Liver (tissue), 9 donors: ENCODE measurements around the gene ATXN10. TPM values are rescaled to one million over a fixed set of nuclear protein-coding genes. Genes with fewer than 3 reads are reported as not detected.

Source experiments
- DNase-seq: peaks from one replicate; pipeline ENCODE4 v3.0.0-alpha.2; 2017; ENCODE audit warnings: low spot score
- H3K27ac ChIP-seq, 2 donors: one replicate each; pipeline ENCODE4 v1.7.0; 2013; ENCODE audit warnings: inconsistent platforms in 2 of 2, low read length in 2 of 2, control low read depth in 1 of 2, low read depth in 1 of 2, mild to moderate bottlenecking in 1 of 2
- H3K27me3 ChIP-seq, 4 donors: one replicate each; pipeline versions ENCODE4 v1.6.1 to v1.7.0; 2013; ENCODE audit warnings: low read length in 3 of 4, inconsistent platforms in 1 of 4, mild to moderate bottlenecking in 1 of 4, moderate library complexity in 1 of 4; ENCODE audit not compliant: control insufficient read depth in 4 of 4, insufficient read depth in 4 of 4
- H3K36me3 ChIP-seq, 4 donors: one replicate each; pipeline versions ENCODE4 v1.6.1 to v1.7.0; 2013; ENCODE audit warnings: low read length in 3 of 4, mild to moderate bottlenecking in 3 of 4, low read depth in 1 of 4, moderate library complexity in 1 of 4; ENCODE audit not compliant: control insufficient read depth in 4 of 4, insufficient read depth in 3 of 4
- H3K4me1 ChIP-seq, 4 donors: one replicate each; pipeline versions ENCODE4 v1.6.1 to v1.7.0; 2013; ENCODE audit warnings: low read length in 3 of 4, mild to moderate bottlenecking in 3 of 4, moderate library complexity in 1 of 4; ENCODE audit not compliant: control insufficient read depth in 4 of 4, insufficient read depth in 4 of 4
- H3K4me3 ChIP-seq, 3 donors: one replicate each; pipeline versions ENCODE4 v1.6.1 to v1.7.0; 2013; ENCODE audit warnings: low read length in 3 of 3, control low read depth in 1 of 3, low read depth in 1 of 3, mild to moderate bottlenecking in 1 of 3
- H3K9ac ChIP-seq, 2 donors: one replicate each; pipeline ENCODE4 v1.7.0; 2013; ENCODE audit warnings: low read length in 2 of 2, mild to moderate bottlenecking in 2 of 2, moderate library complexity in 2 of 2, control low read depth in 1 of 2, low read depth in 1 of 2
- H3K9me3 ChIP-seq, 4 donors: one replicate each; pipeline versions ENCODE4 v1.6.1 to v1.7.0; 2013; ENCODE audit warnings: low read length in 3 of 4; ENCODE audit not compliant: control insufficient read depth in 4 of 4
- CTCF ChIP-seq: fragments of 150-350 bp; IDR thresholded peaks from 2 replicates; pipeline ENCODE4 v1.5.1; 2017; ENCODE audit warnings: improper control_type of control experiment, low read depth, low read length; ENCODE audit not compliant: missing input control
- EGR1 ChIP-seq, 2 donors: IDR thresholded peaks; 2 replicates each; pipeline ENCODE4 v1.6.1; 2016 to 2018; ENCODE audit warnings: antibody characterized with exemption in 2 of 2, low read depth in 2 of 2
- FOXA1 ChIP-seq: IDR thresholded peaks from 2 replicates; pipeline ENCODE4 v1.6.1; 2016; ENCODE audit warnings: antibody characterized with exemption
- FOXA2 ChIP-seq: IDR thresholded peaks from 2 replicates; pipeline ENCODE4 v1.6.1; 2016; ENCODE audit warnings: antibody characterized with exemption
- GABPA ChIP-seq, 2 donors: IDR thresholded peaks in 1 of 2; conservative IDR thresholded peaks in 1 of 2; 2 replicates each; pipeline ENCODE4 v1.6.1; 2016; ENCODE audit warnings: antibody characterized with exemption in 2 of 2, mild to moderate bottlenecking in 1 of 2, moderate library complexity in 1 of 2
- HNF4A ChIP-seq, 2 donors: conservative IDR thresholded peaks; 2 replicates each; pipeline ENCODE4 v1.6.1; 2016; ENCODE audit warnings: antibody characterized with exemption in 2 of 2, mild to moderate bottlenecking in 2 of 2
- HNF4G ChIP-seq: IDR thresholded peaks from 2 replicates; pipeline ENCODE4 v1.6.1; 2016; ENCODE audit warnings: antibody characterized with exemption
- JUND ChIP-seq, 2 donors: IDR thresholded peaks; 2 replicates each; pipeline ENCODE4 v1.6.1; 2016; ENCODE audit warnings: antibody characterized with exemption in 2 of 2
- MAX ChIP-seq: IDR thresholded peaks from 2 replicates; pipeline ENCODE4 v1.6.1; 2016; ENCODE audit warnings: antibody characterized with exemption
- NR2F2 ChIP-seq: IDR thresholded peaks from 2 replicates; pipeline ENCODE4 v1.6.1; 2016; ENCODE audit warnings: antibody characterized with exemption
- RAD21 ChIP-seq, 2 donors: IDR thresholded peaks; 2 replicates each; pipeline ENCODE4 v1.6.1; 2016; ENCODE audit warnings: antibody characterized with exemption in 2 of 2, mild to moderate bottlenecking in 2 of 2
- RXRA ChIP-seq, 2 donors: IDR thresholded peaks; 2 replicates each; pipeline ENCODE4 v1.6.1; 2017 to 2018; ENCODE audit warnings: antibody characterized with exemption in 2 of 2, mild to moderate bottlenecking in 1 of 2
- TAF1 ChIP-seq: conservative IDR thresholded peaks from 2 replicates; pipeline ENCODE4 v1.6.1; 2016; ENCODE audit warnings: antibody characterized with exemption, mild to moderate bottlenecking
- YY1 ChIP-seq: IDR thresholded peaks from 2 replicates; pipeline ENCODE4 v1.6.1; 2016; ENCODE audit warnings: antibody characterized with exemption, mild to moderate bottlenecking
- WGBS: extraction: QIAGEN DNeasy Blood & Tissue Kit; methylation state at CpG from one replicate; pipeline ENCODE4 v1.1.7; 2013; 5-methylcytosine and 5-hydroxymethylcytosine counted together
- polyA plus RNA-seq, 2 donors: library from polyadenylated mRNA; stranded (reverse) in 1 of 2; unstranded in 1 of 2; fragments of 200-250 nt in 1 of 2; fragments of >200 nt in 1 of 2; fragmentation: Nextera tagmentation in 1 of 2; extraction: Ambion mirVana in 1 of 2; gene quantifications; one replicate each; pipeline versions ENCODE4 v1.2.1 to v1.2.3, GENCODE V29; 2013 to 2015
- total RNA-seq, 2 donors: library from RNA; depleted of rRNA; stranded (reverse); fragments of >200 nt; gene quantifications; one replicate each; pipeline ENCODE4 v1.2.3, GENCODE V29; 2014
- TF ChIP-seq, protein P1 (sequence below): IDR thresholded peaks from 2 replicates; pipeline ENCODE4 v1.6.1; 2016; ENCODE audit warnings: antibody characterized with exemption
- TF ChIP-seq, protein P2 (sequence below): IDR thresholded peaks from 2 replicates; pipeline ENCODE4 v1.6.1; 2016; ENCODE audit warnings: antibody characterized with exemption, mild to moderate bottlenecking
- TF ChIP-seq, protein P3 (sequence below): IDR thresholded peaks from 2 replicates; pipeline ENCODE4 v1.6.1; 2016; ENCODE audit warnings: antibody characterized with exemption
- donor health status: healthy.
- donor health status: healthy.
- donor health status: healthy.
- donor health status: healthy.
- donor health status: healthy.

Gene ATXN10
- total and polyA plus RNA-seq, 4 donors: 34.9 to 100 (median 69.7) TPM

GRCh38 chr22:45834241-45834640 lies 162.6 kb downstream of the ATXN10 start:
- TF ChIP-seq, protein P1, sequence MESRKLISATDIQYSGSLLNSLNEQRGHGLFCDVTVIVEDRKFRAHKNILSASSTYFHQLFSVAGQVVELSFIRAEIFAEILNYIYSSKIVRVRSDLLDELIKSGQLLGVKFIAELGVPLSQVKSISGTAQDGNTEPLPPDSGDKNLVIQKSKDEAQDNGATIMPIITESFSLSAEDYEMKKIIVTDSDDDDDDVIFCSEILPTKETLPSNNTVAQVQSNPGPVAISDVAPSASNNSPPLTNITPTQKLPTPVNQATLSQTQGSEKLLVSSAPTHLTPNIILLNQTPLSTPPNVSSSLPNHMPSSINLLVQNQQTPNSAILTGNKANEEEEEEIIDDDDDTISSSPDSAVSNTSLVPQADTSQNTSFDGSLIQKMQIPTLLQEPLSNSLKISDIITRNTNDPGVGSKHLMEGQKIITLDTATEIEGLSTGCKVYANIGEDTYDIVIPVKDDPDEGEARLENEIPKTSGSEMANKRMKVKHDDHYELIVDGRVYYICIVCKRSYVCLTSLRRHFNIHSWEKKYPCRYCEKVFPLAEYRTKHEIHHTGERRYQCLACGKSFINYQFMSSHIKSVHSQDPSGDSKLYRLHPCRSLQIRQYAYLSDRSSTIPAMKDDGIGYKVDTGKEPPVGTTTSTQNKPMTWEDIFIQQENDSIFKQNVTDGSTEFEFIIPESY: no peak
- TF ChIP-seq JUND (IDR thresholded peaks at IDR 0.05) (no peak), YY1 (no peak), NR2F2 (no peak), EGR1 (IDR thresholded peaks at IDR 0.05; ENCODE audit: low read depth in 2 of 2) (no peak), HNF4A (conservative IDR thresholded peaks at IDR 0.05) (no peak), MAX (no peak), CTCF (no peak), HNF4G (no peak), TAF1 (no peak), RXRA (IDR thresholded peaks at IDR 0.05) (no peak), RAD21 (IDR thresholded peaks at IDR 0.05) (no peak), FOXA2 (no peak), GABPA (IDR thresholded peaks at IDR 0.05 in 1 of 2, conservative IDR thresholded peaks at IDR 0.05 in 1 of 2) (no peak), FOXA1 (no peak)
- TF ChIP-seq, protein P2, sequence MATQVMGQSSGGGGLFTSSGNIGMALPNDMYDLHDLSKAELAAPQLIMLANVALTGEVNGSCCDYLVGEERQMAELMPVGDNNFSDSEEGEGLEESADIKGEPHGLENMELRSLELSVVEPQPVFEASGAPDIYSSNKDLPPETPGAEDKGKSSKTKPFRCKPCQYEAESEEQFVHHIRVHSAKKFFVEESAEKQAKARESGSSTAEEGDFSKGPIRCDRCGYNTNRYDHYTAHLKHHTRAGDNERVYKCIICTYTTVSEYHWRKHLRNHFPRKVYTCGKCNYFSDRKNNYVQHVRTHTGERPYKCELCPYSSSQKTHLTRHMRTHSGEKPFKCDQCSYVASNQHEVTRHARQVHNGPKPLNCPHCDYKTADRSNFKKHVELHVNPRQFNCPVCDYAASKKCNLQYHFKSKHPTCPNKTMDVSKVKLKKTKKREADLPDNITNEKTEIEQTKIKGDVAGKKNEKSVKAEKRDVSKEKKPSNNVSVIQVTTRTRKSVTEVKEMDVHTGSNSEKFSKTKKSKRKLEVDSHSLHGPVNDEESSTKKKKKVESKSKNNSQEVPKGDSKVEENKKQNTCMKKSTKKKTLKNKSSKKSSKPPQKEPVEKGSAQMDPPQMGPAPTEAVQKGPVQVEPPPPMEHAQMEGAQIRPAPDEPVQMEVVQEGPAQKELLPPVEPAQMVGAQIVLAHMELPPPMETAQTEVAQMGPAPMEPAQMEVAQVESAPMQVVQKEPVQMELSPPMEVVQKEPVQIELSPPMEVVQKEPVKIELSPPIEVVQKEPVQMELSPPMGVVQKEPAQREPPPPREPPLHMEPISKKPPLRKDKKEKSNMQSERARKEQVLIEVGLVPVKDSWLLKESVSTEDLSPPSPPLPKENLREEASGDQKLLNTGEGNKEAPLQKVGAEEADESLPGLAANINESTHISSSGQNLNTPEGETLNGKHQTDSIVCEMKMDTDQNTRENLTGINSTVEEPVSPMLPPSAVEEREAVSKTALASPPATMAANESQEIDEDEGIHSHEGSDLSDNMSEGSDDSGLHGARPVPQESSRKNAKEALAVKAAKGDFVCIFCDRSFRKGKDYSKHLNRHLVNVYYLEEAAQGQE: no peak
- TF ChIP-seq, protein P3, sequence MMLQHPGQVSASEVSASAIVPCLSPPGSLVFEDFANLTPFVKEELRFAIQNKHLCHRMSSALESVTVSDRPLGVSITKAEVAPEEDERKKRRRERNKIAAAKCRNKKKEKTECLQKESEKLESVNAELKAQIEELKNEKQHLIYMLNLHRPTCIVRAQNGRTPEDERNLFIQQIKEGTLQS: no peak
- Histone ChIP-seq H3K36me3 (peaks cover 0 to 7% (median 1%) of the 10 kb centered on the region in 4 donors), H3K4me3 (no peak overlapping the region), H3K9me3 (no peaks in the 10 kb centered on the region), H3K27me3 (no peaks in the 10 kb centered on the region), H3K9ac (no peak overlapping the region), H3K4me1 (no peaks in the 10 kb centered on the region), H3K27ac (no peak overlapping the region)
- DNase-seq: no peak
- WGBS: 58% methylated on average over 5 of the region's 5 CpGs

GRCh38 chr22:45834795-45835194 lies 163.2 kb downstream of the ATXN10 start:
- H3K9me3 ChIP-seq: no peaks in the 10 kb centered on the region
- H3K36me3 ChIP-seq: peaks cover 0 to 8% (median 1%) of the 10 kb centered on the region in 4 donors
- no peak overlapping the region for H3K27ac ChIP-seq
- H3K4me1 ChIP-seq: no peaks in the 10 kb centered on the region
- 95% methylated on average over 10 of the region's 10 CpGs for WGBS
- H3K4me3 ChIP-seq: no peak overlapping the region
- no peak overlapping the region for H3K9ac ChIP-seq
- TF ChIP-seq RAD21 (IDR thresholded peaks at IDR 0.05) (no peak), YY1 (no peak)
- no peak for DNase-seq
- H3K27me3 ChIP-seq: no peaks in the 10 kb centered on the region
